Measurements from ENCODE around the gene SLIT3.

Gene SLIT3

GRCh38 chr5:168947212-168947868 lies 353.6 kb downstream of the SLIT3 start (continued):
- 0 out of 2 replicates have a peak, but pooled peaks have one; percentile 32 for TF ChIP-seq PATZ1 (tag by site-specific recombination; IDR thresholded peaks at IDR 0.05)
- no peak for TF ChIP-seq ZNF184 (tag by site-specific recombination; IDR thresholded peaks at IDR 0.05)
- no peak for TF ChIP-seq ZNF404 (tag by site-specific recombination; IDR thresholded peaks at IDR 0.05)
- no peak for TF ChIP-seq ZFP3 (tag by site-specific recombination; IDR thresholded peaks at IDR 0.05; ENCODE audit: low read depth)

- Histone ChIP-seq H3K27ac (ENCODE audit: extremely low read depth, low read depth, low read length) (no peak overlapping the region), H3K9me3 (ENCODE audit: control insufficient read depth, insufficient read depth, low read depth, low read length) (no peaks in the 10 kb centered on the region), H3K36me3 (ENCODE audit: control insufficient read depth in 2 of 2, insufficient read depth in 1 of 2, low read length in 2 of 2) (no peaks in the 10 kb centered on the region), H3K4me3 (ENCODE audit: low read depth, low read length) (no peak overlapping the region), H3K4me1 (ENCODE audit: control insufficient read depth, insufficient read depth, low read length) (no peaks in the 10 kb centered on the region)
- CTCF ChIA-PET: interaction anchor here (0.6 to 2.5 kb wide), 15 partner anchors 9 to 635 kb away, joined by 3 to 12 read pairs (median 4); no protein-coding TSS in a partner anchor
- TF ChIP-seq ZBTB6 (tag by site-specific recombination; IDR thresholded peaks at IDR 0.05): peak; percentile 71
- TF ChIP-seq CTCF (tag by site-specific recombination; IDR thresholded peaks at IDR 0.05): peak; percentile 71
- peak; percentile 26 for TF ChIP-seq ZNF654 (tag by site-specific recombination; IDR thresholded peaks at IDR 0.05; ENCODE audit: low read depth)
- TF ChIP-seq PRDM4 (tag by site-specific recombination; IDR thresholded peaks at IDR 0.05): no peak
- POLR2A ChIA-PET: no interaction called here
These were observed 354.6 kb downstream of the SLIT3 start for GRCh38 chr5:168946363-168946762.

- CTCF ChIA-PET: interaction anchor here (0.6 to 1.8 kb wide), 5 partner anchors 238 to 1036 kb away, joined by 3 to 7 read pairs (median 3); partner anchors contain the start of gene INSYN2B
- Histone ChIP-seq H3K4me3 (ENCODE audit: low read depth, low read length) (no peak overlapping the region), H3K36me3 (ENCODE audit: control insufficient read depth in 2 of 2, insufficient read depth in 1 of 2, low read length in 2 of 2) (no peaks in the 10 kb centered on the region), H3K27ac (ENCODE audit: extremely low read depth, low read depth, low read length) (no peak overlapping the region), H3K4me1 (ENCODE audit: control insufficient read depth, insufficient read depth, low read length) (no peaks in the 10 kb centered on the region), H3K9me3 (ENCODE audit: control insufficient read depth, insufficient read depth, low read depth, low read length) (no peaks in the 10 kb centered on the region)
- POLR2A ChIA-PET: no interaction called here
- TF ChIP-seq ZSCAN23 (tag by site-specific recombination; IDR thresholded peaks at IDR 0.05) (no peak), ZNF223 (tag by site-specific recombination; IDR thresholded peaks at IDR 0.05) (no peak), ZNF394 (tag by site-specific recombination; IDR thresholded peaks at IDR 0.05; ENCODE audit: borderline replicate concordance) (no peak), ZBTB26 (tag by site-specific recombination; optimal IDR thresholded peaks at IDR 0.05) (no peak), ZNF626 (tag by site-specific recombination; IDR thresholded peaks at IDR 0.05) (no peak), TSHZ1 (tag by site-specific recombination; IDR thresholded peaks at IDR 0.05; ENCODE audit: borderline replicate concordance) (no peak), ZNF18 (tag by site-specific recombination; IDR thresholded peaks at IDR 0.05) (no peak), ZSCAN30 (tag by site-specific recombination; IDR thresholded peaks at IDR 0.05) (no peak), ZNF366 (tag by site-specific recombination; conservative IDR thresholded peaks at IDR 0.05) (no peak)
These were observed 356.9 kb downstream of the SLIT3 start for GRCh38 chr5:168944004-168944403.
